ENCODE data around the gene CACNA1S. TPM values are rescaled to one million over a fixed set of nuclear protein-coding genes. Genes with fewer than 3 reads are reported as not detected.

The CACNA1S gene
- total and polyA plus RNA-seq, 2 of the 13 experiments (the other 11 are each of a cell fraction or from before 2014, with no cell fraction given), result not detected

GRCh38 chr1:201006450-201006849 lies 105.8 kb downstream of the CACNA1S start:
- CTCF ChIA-PET (ENCODE audit: low intra/inter-chr PET ratio, low total read pairs), result no interaction called here
- 0% methylated on average over 2 of the region's 2 CpGs for WGBS (ENCODE audit: low lambda C conversion rate)
- BruUV-seq (replicated peaks), result no TSS peak
- no peak overlapping the region for H3K9ac ChIP-seq (ENCODE audit: insufficient read depth, low read depth, low read length)
- no peaks in the 10 kb centered on the region for H3K27me3 ChIP-seq (ENCODE audit: control insufficient read depth in 1 of 2, insufficient read depth in 2 of 2, low read length in 2 of 2)
- no peak overlapping the region for H3K27ac ChIP-seq (ENCODE audit: extremely low read length, insufficient read depth, low read length)
- H3K36me3 ChIP-seq (replicated peaks in 1 of 2; ENCODE audit: control insufficient read depth in 1 of 2, insufficient read depth in 2 of 2, low read length in 2 of 2), result no peaks in the 10 kb centered on the region
- TF ChIP-seq CREB1 (IDR thresholded peaks at IDR 0.05) (no peak), CREB1 (CRISPR knock-in tag; IDR thresholded peaks at IDR 0.05) (no peak), NFE2 (CRISPR knock-in tag; IDR thresholded peaks at IDR 0.05) (no peak), TFDP2 (CRISPR knock-in tag; IDR thresholded peaks at IDR 0.05) (no peak), LBX2 (CRISPR knock-in tag; IDR thresholded peaks at IDR 0.05; ENCODE audit: borderline replicate concordance) (no peak), NR1H2 (CRISPR knock-in tag; IDR thresholded peaks at IDR 0.05; ENCODE audit: borderline replicate concordance, low read depth) (no peak), HDAC6 (IDR thresholded peaks at IDR 0.05; ENCODE audit: low read depth, low read length) (no peak), AHDC1 (CRISPR knock-in tag; IDR thresholded peaks at IDR 0.05; ENCODE audit: borderline replicate concordance) (no peak), CBX2 (IDR thresholded peaks at IDR 0.05; ENCODE audit: low read depth, low read length) (no peak), CBX2 (CRISPR knock-in tag; IDR thresholded peaks at IDR 0.05; ENCODE audit: low read depth) (no peak), SAP130 (CRISPR knock-in tag; IDR thresholded peaks at IDR 0.05; ENCODE audit: low read depth) (no peak), ZNF121 (CRISPR knock-in tag; IDR thresholded peaks at IDR 0.05) (no peak), ZNF883 (CRISPR knock-in tag; IDR thresholded peaks at IDR 0.05; ENCODE audit: not compliant biosample characterization) (no peak)
- intact Hi-C loops (cut with micrococcal nuclease; ENCODE audit: unreplicated experiment) (no loop called here), in situ Hi-C loops (cut with HindIII; ENCODE audit: extremely low pct_ligation_motif_present, low pct_unique_long_range_greater_than_20kb) (no loop called here)
- FAIRE-seq, result no peak
- POLR2A ChIA-PET, result no interaction called here
- no peak overlapping the region for H2AFZ ChIP-seq (ENCODE audit: low read length)
- no peak for DNase-seq (ENCODE audit: low spot score)
- no peaks in the 10 kb centered on the region for H4K20me1 ChIP-seq (ENCODE audit: insufficient read depth, low read length)
- no peak overlapping the region for H3K4me2 ChIP-seq (ENCODE audit: low read depth, low read length)
- no peaks in the 10 kb centered on the region for H3K9me3 ChIP-seq (ENCODE audit: low read length)
- no peak overlapping the region for H3K4me3 ChIP-seq (replicated peaks in 1 of 3; ENCODE audit: insufficient read depth in 1 of 3, low read depth in 2 of 3, low read length in 3 of 3)
- no peaks in the 10 kb centered on the region for H3K4me1 ChIP-seq (ENCODE audit: insufficient read depth, low read length)
- ATAC-seq, result no peak
- no peaks in the 10 kb centered on the region for H3K79me2 ChIP-seq (ENCODE audit: insufficient read depth, low read length)
